SK-N-SH (cell line): Measurements from ENCODE around the gene ADAMTS16. TPM values are rescaled to one million over a fixed set of nuclear protein-coding genes. Genes with fewer than 3 reads are reported as not detected.

Source experiments
- CTCF ChIA-PET: fragments of 300-600, 350-600 bp; formaldehyde crosslinking; extraction: SDS; loops from one replicate; lab custom pipeline; 2021; lab: Yijun Ruan, JAX
- POLR2A ChIA-PET: fragments of 350-600 bp; sonication (Branson Sonifier 250); formaldehyde crosslinking; extraction: SDS; loops from one replicate; lab custom pipeline; 2020; ENCODE audit warnings: antibody characterized with exemption, inconsistent platforms; lab: Yijun Ruan, JAX
- DNase-seq: peaks from one replicate; pipeline ENCODE4 v3.0.0; 2012
- H2AFZ ChIP-seq: fragments of 200-600 bp; sonication (generic); 2 replicates; pipeline ENCODE4 v1.8.1; 2016; ENCODE audit warnings: antibody characterized with exemption, mild to moderate bottlenecking, low read depth
- H3F3A ChIP-seq: fragments of 200-600 bp; sonication (generic); replicated peaks from 2 replicates; pipeline ENCODE3; 2016; ENCODE audit warnings: antibody characterized with exemption, mild to moderate bottlenecking; ENCODE audit not compliant: insufficient read depth
- H3K27ac ChIP-seq, 2 experiments: fragments of 200-500 bp in 1 of 2; fragments of 200-600 bp in 1 of 2; sonication (Bioruptor generic) in 1 of 2; sonication (generic), shearing (Covaris generic) in 1 of 2; 2 replicates each; pipeline versions ENCODE4 v1.5.1 to v1.6.1; 2014 to 2016; ENCODE audit warnings: low read depth in 2 of 2, inconsistent platforms in 1 of 2, low read length in 1 of 2, mild to moderate bottlenecking in 1 of 2, mixed read lengths in 1 of 2
- H3K27me3 ChIP-seq: fragments of 200-600 bp; sonication (generic), shearing (Covaris generic); 2 replicates; pipeline ENCODE4 v1.6.1; 2016; ENCODE audit warnings: mixed run types; ENCODE audit not compliant: insufficient read depth
- H3K36me3 ChIP-seq, 2 experiments: fragments of 200-500 bp in 1 of 2; fragments of 200-600 bp in 1 of 2; sonication (Bioruptor generic) in 1 of 2; sonication (generic) in 1 of 2; replicated peaks in 1 of 2; 2 replicates each; pipeline versions ENCODE3 to v1.5.1; 2014 to 2016; ENCODE audit warnings: low read length in 1 of 2, mild to moderate bottlenecking in 1 of 2; ENCODE audit not compliant: insufficient read depth in 2 of 2, control insufficient read depth in 1 of 2
- H3K4me1 ChIP-seq, 2 experiments: fragments of 200-500 bp in 1 of 2; fragments of 200-600 bp in 1 of 2; sonication (Bioruptor generic) in 1 of 2; sonication (generic), shearing (Covaris generic) in 1 of 2; 2 replicates each; pipeline versions ENCODE4 v1.5.1 to v1.6.1; 2014 to 2016; ENCODE audit warnings: low read depth in 1 of 2, low read length in 1 of 2, mixed run types in 1 of 2; ENCODE audit not compliant: insufficient read depth in 2 of 2, control insufficient read depth in 1 of 2
- H3K4me2 ChIP-seq: fragments of 200-600 bp; sonication (generic), shearing (Covaris generic); 2 replicates; pipeline ENCODE4 v1.6.1; 2017; ENCODE audit warnings: mixed run types
- H3K4me3 ChIP-seq, 2 experiments: fragments of 200-500 bp in 1 of 2; fragments of 200-600 bp in 1 of 2; sonication (Bioruptor generic) in 1 of 2; sonication (generic), shearing (Covaris generic) in 1 of 2; 2 replicates each; pipeline versions ENCODE4 v1.5.1 to v1.8.1; 2014 to 2016; ENCODE audit warnings: low read depth in 2 of 2, inconsistent platforms in 1 of 2, low read length in 1 of 2, mild to moderate bottlenecking in 1 of 2, mixed read lengths in 1 of 2, moderate library complexity in 1 of 2
- H3K79me2 ChIP-seq: fragments of 200-600 bp; sonication (generic); 2 replicates; pipeline ENCODE4 v1.8.1; 2017; ENCODE audit warnings: mild to moderate bottlenecking; ENCODE audit not compliant: insufficient read depth
- H3K9ac ChIP-seq: fragments of 200-600 bp; sonication (generic); 2 replicates; pipeline ENCODE4 v1.6.1; 2017; ENCODE audit warnings: mixed run types
- H3K9me2 ChIP-seq: fragments of 200-600 bp; sonication (generic); 2 replicates; pipeline ENCODE4 v1.6.1; 2017; ENCODE audit warnings: mixed run types
- H3K9me3 ChIP-seq: fragments of 200-600 bp; sonication (generic); 2 replicates; pipeline ENCODE4 v1.6.1; 2017; ENCODE audit warnings: mixed run types, mild to moderate bottlenecking, moderate library complexity
- H4K20me1 ChIP-seq: fragments of 200-600 bp; sonication (generic); 2 replicates; pipeline ENCODE4 v1.6.1; 2017; ENCODE audit warnings: mild to moderate bottlenecking, mixed run types; ENCODE audit not compliant: insufficient read depth
- CTCF ChIP-seq: fragments of 200-600 bp; sonication (generic); IDR thresholded peaks from 2 replicates; pipeline ENCODE4 v1.6.1; 2017; ENCODE audit warnings: antibody characterized with exemption, mild to moderate bottlenecking, moderate library complexity
- EP300 ChIP-seq, 2 experiments: IDR thresholded peaks; 2 replicates each; pipeline versions ENCODE4 v1.4.0 to v1.6.1; 2012; ENCODE audit warnings: borderline replicate concordance in 1 of 2, low read depth in 1 of 2, low read length in 1 of 2
- GABPA ChIP-seq: IDR thresholded peaks from 2 replicates; pipeline ENCODE4 v1.4.0; 2012; ENCODE audit warnings: low read depth, mild to moderate bottlenecking
- GATA2 ChIP-seq: sonication (generic); formaldehyde crosslinking; IDR thresholded peaks from 2 replicates; pipeline ENCODE4 v1.5.0; 2020; ENCODE audit warnings: mild to moderate bottlenecking, missing genetic modification reagents
- IRF3 ChIP-seq: fragments of 150-350 bp; IDR thresholded peaks from 2 replicates; pipeline ENCODE4 v1.6.1; 2016; ENCODE audit warnings: mild to moderate bottlenecking, low read depth, low read length
- MEF2A ChIP-seq: IDR thresholded peaks from 2 replicates; pipeline ENCODE4 v1.4.0; 2012; ENCODE audit warnings: low read depth, borderline replicate concordance
- MXI1 ChIP-seq: IDR thresholded peaks from 2 replicates; pipeline ENCODE4 v1.6.1; 2012; ENCODE audit warnings: mild to moderate bottlenecking, low read depth, low read length, improper control_type of control experiment
- PBX3 ChIP-seq: IDR thresholded peaks from 2 replicates; pipeline ENCODE4; 2012
- POLR2AphosphoS5 ChIP-seq: IDR thresholded peaks from 2 replicates; pipeline ENCODE4 v1.6.1; 2012; ENCODE audit warnings: low read depth, low read length
- REST ChIP-seq: IDR thresholded peaks from 2 replicates; pipeline ENCODE4 v1.6.1; 2012; ENCODE audit warnings: mild to moderate bottlenecking, low read depth, low read length, moderate library complexity
- SIN3A ChIP-seq: IDR thresholded peaks from 2 replicates; pipeline ENCODE4 v1.6.1; 2012; ENCODE audit warnings: low read depth, mild to moderate bottlenecking, low read length, moderate library complexity, borderline replicate concordance
- SMC3 ChIP-seq: IDR thresholded peaks from 2 replicates; pipeline ENCODE4 v1.6.1; 2012; ENCODE audit warnings: low read depth, low read length, improper control_type of control experiment
- TAF1 ChIP-seq: IDR thresholded peaks from 2 replicates; pipeline ENCODE4 v1.6.1; 2012; ENCODE audit warnings: low read depth, mild to moderate bottlenecking, low read length, moderate library complexity, borderline replicate concordance
- TCF12 ChIP-seq: IDR thresholded peaks from 2 replicates; pipeline ENCODE4 v1.4.0; 2012
- TEAD4 ChIP-seq: IDR thresholded peaks from 2 replicates; pipeline ENCODE4 v1.4.0; 2012; ENCODE audit warnings: mild to moderate bottlenecking, borderline replicate concordance; ENCODE audit not compliant: insufficient read depth
- USF1 ChIP-seq: IDR thresholded peaks from 2 replicates; pipeline ENCODE4 v1.4.0; 2012; ENCODE audit warnings: low read depth, borderline replicate concordance
- YY1 ChIP-seq: IDR thresholded peaks from 2 replicates; pipeline ENCODE4 v1.4.0; 2012; ENCODE audit warnings: low read depth, mild to moderate bottlenecking
- WGBS: methylation state at CpG from one replicate; pipeline ENCODE4 v1.1.6; 2017; ENCODE audit warnings: low lambda C conversion rate; 5-methylcytosine and 5-hydroxymethylcytosine counted together
- polyA plus RNA-seq, 3 experiments: library from polyadenylated mRNA; depleted of rRNA; stranded (reverse); fragments of >200 nt; gene quantifications; 2 replicates each; pipeline ENCODE4 v1.2.3, GENCODE V29; 2012

Gene ADAMTS16
- polyA plus RNA-seq, 1 of the 3 experiments (the other 2 are of a cell fraction): not detected

GRCh38 chr5:5313101-5313635, 173.0 kb downstream of the ADAMTS16 start:
- Histone ChIP-seq H3K4me3 (no peak overlapping the region), H3K27ac (no peak overlapping the region), H3F3A (peaks cover 3% of the 10 kb centered on the region), H3K36me3 (no peaks in the 10 kb centered on the region), H3K79me2 (no peaks in the 10 kb centered on the region), H3K9me2 (no peaks in the 10 kb centered on the region), H3K4me2 (no peak overlapping the region), H3K9ac (no peak overlapping the region), H3K27me3 (no peaks in the 10 kb centered on the region), H3K9me3 (no peaks in the 10 kb centered on the region), H2AFZ (no peak overlapping the region), H4K20me1 (no peaks in the 10 kb centered on the region), H3K4me1 (peaks cover 5 to 18% of the 10 kb centered on the region in 2 experiments; a peak in 3 of 4 replicates)
- 78% methylated on average over 5 of the region's 6 CpGs for WGBS
- CTCF ChIA-PET: interaction anchor here (0.7 kb wide), 1 partner anchor 9 kb away, joined by 3 read pairs; no protein-coding TSS in a partner anchor
- no peak for DNase-seq
- TF ChIP-seq TCF12 (no peak), YY1 (no peak), POLR2AphosphoS5 (no peak), PBX3 (no peak), REST (no peak), MEF2A (no peak), SMC3 (no peak), GATA2 (CRISPR knock-in tag) (no peak), TEAD4 (no peak), GABPA (no peak), CTCF (no peak), SIN3A (no peak), EP300 (IDR thresholded peaks at IDR 0.05; ENCODE audit: borderline replicate concordance in 1 of 2, low read depth in 1 of 2, low read length in 1 of 2) (no peak), IRF3 (no peak), MXI1 (no peak), USF1 (no peak), TAF1 (no peak)
- POLR2A ChIA-PET: no interaction called here
